DMS153 treated with DMSO at 0.1 percent for 48 hours (cell line): ENCODE data around the gene ATP10B.
"Not testable (repeated sequence)": the region's sequence is repeated elsewhere in the genome, so short reads cannot be mapped to it uniquely, and the experiment has no call there.

ENCODE experiments used
- DNase-seq: peaks from one replicate; lab custom pipeline; 2025; ENCODE audit not compliant: unreplicated experiment; lab: John Stamatoyannopoulos, UW

Gene ATP10B

GRCh38 chr5:160852049-160852448, at the start of gene ATP10B:
Gene ATP10B, minus strand, starts transcription at chr5:160852211. Its CDS starts 164,137 bp downstream, at chr5:160688074.
- DNase-seq = no peak

GRCh38 chr5:160901656-160902055, 49.6 kb upstream of the ATP10B start:
- no peak for DNase-seq

GRCh38 chr5:160899735-160900134, 47.7 kb upstream of the ATP10B start:
- DNase-seq = no peak

- DNase-seq = not testable (repeated sequence)
These were observed 41.4 kb upstream of the ATP10B start for GRCh38 chr5:160893180-160893964.

- DNase-seq = peak; percentile 15
These were observed 35.8 kb upstream of the ATP10B start for GRCh38 chr5:160887780-160888179.

- not testable (repeated sequence) for DNase-seq
These were observed 21.7 kb upstream of the ATP10B start for GRCh38 chr5:160873560-160874200.

GRCh38 chr5:160869989-160870521, 18.0 kb upstream of the ATP10B start:
- no peak for DNase-seq

- no peak for DNase-seq
These were observed 16.0 kb upstream of the ATP10B start for GRCh38 chr5:160867976-160868375.

- DNase-seq = no peak
These were observed 560 bp downstream of the ATP10B start for GRCh38 chr5:160851451-160851850.

GRCh38 chr5:160850421-160850820, 1.6 kb downstream of the ATP10B start:
- DNase-seq = no peak

GRCh38 chr5:160847526-160848085, 4.4 kb downstream of the ATP10B start:
- DNase-seq = no peak

- no peak for DNase-seq
These were observed 5.4 kb downstream of the ATP10B start for GRCh38 chr5:160846642-160847041.

- no peak for DNase-seq
These were observed 7.8 kb downstream of the ATP10B start for GRCh38 chr5:160844177-160844576.

- no peak for DNase-seq
These were observed 8.8 kb downstream of the ATP10B start for GRCh38 chr5:160843240-160843639.

GRCh38 chr5:160837749-160838593, 14.0 kb downstream of the ATP10B start:
- DNase-seq = no peak

GRCh38 chr5:160837211-160837610, 14.8 kb downstream of the ATP10B start:
- no peak for DNase-seq

GRCh38 chr5:160835818-160836528, 16.0 kb downstream of the ATP10B start:
- DNase-seq = no peak

GRCh38 chr5:160835376-160835775, 16.6 kb downstream of the ATP10B start:
- DNase-seq = no peak

GRCh38 chr5:160833806-160834205, 18.2 kb downstream of the ATP10B start:
- no peak for DNase-seq

- no peak for DNase-seq
These were observed 20.2 kb downstream of the ATP10B start for GRCh38 chr5:160831801-160832200.
